Head of caudate nucleus (tissue), 42 donors: Measurements from ENCODE around the gene METTL18.

Source experiments
- DNase-seq, 42 donors: peaks; one replicate each; pipeline versions ENCODE4 v3.0.0 to v3.0.0-alpha.2; 2020 to 2021; ENCODE audit warnings: mixed read lengths in 7 of 42
- intact Hi-C: fragments of 100-400 bp; cut with DNase I; formaldehyde crosslinking; loops from one replicate; pipeline ENCODE4 v1.15.0; 2022

The METTL18 gene

GRCh38 chr1:169793730-169794129 lies 977 bp downstream of the METTL18 start:
- no peak for DNase-seq
- intact Hi-C loops: no loop called here

DNA sequence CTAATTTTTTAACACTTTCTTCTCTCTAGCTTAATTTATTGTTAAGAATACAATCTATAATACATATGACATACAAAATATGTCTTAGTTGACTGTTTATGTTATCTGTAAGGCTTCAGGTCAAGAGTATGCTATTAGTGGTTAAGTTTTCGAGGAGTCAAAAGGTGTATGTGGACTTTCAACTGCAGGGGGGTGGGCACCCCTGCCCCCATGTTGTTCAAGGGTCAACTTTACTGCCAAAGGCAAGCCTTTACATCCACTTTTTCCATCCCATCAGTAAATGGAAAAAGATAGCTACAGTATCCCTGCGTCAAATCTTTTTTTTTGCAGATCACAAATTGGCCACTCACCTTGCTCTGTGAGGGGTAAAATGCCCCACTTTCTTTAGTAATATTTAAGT lies 6.3 kb downstream of the METTL18 start:
- no peak for DNase-seq
- intact Hi-C loops: no loop called here

GRCh38 chr1:169786974-169787373 lies 7.7 kb downstream of the METTL18 start:
- intact Hi-C loops: no loop called here
- DNase-seq: no peak

- intact Hi-C loops: no loop called here
- no peak for DNase-seq
Observed at GRCh38 chr1:169785267-169785666, 9.4 kb downstream of the METTL18 start.

DNA sequence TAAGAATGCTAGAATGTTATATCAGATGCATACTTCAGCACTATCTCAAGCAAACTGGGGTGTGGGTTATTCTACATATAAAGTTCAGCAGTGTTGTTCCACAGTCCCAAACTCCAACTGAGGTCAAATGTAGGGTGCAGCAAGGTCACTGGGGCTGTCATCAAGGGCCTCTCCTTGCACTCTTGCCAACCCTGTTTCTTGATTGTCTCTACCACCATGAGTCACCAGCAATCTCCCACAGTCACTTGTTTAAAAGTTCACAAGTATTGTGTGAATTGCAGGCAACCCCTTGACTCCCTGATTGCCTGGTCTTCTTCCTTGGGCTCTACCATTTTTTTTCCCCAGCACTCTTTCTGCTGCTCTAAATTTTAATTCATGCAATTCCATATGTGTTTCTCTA lies 10.6 kb downstream of the METTL18 start:
- intact Hi-C loops: no loop called here
- DNase-seq: no peak

DNA sequence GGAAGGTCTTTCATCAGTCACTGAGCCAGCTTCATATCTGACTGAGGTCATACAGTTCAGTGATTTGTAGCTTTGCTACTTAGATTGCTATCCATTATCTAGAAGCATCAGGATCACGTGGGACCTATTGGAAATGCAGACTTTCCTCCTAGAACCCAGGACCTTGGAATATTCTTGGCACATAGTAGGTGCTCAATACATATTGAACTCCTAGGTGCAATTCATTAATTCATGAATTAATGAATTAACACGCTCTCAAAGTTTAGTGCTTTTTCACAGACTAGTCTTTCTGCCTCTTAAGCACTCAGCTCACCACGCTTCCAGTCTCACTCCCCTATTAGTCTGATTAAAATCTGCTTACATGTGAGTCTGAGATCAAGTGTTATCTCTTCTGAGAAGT lies 12.1 kb downstream of the METTL18 start:
- DNase-seq: no peak
- intact Hi-C loops: no loop called here

DNA sequence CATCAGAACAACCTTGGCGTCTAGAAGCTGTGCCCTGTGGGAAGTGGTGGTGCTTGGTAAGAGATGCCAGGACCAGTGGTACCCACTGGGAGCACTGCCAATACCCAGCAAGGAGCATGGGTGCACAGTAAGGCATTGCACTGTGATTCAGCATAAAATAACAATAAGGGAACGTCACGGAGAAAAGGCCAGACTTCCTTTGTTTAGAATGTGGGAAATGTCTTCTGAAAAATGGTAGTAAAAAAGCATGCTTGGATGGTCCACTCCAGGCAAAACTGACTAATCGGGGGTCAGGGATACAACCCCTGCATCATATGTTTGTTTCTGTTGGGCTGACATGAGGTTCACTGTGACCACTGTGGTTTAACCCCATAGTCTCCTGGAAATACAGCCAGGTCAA lies 14.7 kb downstream of the METTL18 start:
- intact Hi-C loops: no loop called here
- no peak for DNase-seq

DNA sequence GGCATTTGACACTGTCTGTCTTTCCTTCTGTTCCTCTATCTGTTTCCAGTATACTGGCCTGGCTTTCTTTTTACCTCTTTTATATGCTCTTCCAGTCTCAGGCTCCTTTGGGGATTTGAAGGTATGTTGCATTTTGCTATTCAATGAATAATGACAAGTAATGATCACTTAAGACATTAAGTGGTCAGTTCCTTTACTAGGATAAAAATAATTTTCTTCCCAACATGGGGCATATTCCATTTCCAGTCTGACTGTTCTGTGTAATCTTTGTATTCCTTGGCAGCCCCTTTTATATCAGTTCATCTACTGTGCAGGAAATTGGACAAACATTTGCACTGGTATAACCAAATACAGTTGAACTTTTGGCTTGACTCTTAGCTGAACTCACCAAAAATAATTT lies 15.6 kb downstream of the METTL18 start:
- intact Hi-C loops: no loop called here
- no peak for DNase-seq

GRCh38 chr1:169776440-169776839 lies 18.3 kb downstream of the METTL18 start:
- intact Hi-C loops: no loop called here
- no peak for DNase-seq

- no peak for DNase-seq
- intact Hi-C loops: no loop called here
Observed at GRCh38 chr1:169768161-169768560, 26.5 kb downstream of the METTL18 start.

DNA sequence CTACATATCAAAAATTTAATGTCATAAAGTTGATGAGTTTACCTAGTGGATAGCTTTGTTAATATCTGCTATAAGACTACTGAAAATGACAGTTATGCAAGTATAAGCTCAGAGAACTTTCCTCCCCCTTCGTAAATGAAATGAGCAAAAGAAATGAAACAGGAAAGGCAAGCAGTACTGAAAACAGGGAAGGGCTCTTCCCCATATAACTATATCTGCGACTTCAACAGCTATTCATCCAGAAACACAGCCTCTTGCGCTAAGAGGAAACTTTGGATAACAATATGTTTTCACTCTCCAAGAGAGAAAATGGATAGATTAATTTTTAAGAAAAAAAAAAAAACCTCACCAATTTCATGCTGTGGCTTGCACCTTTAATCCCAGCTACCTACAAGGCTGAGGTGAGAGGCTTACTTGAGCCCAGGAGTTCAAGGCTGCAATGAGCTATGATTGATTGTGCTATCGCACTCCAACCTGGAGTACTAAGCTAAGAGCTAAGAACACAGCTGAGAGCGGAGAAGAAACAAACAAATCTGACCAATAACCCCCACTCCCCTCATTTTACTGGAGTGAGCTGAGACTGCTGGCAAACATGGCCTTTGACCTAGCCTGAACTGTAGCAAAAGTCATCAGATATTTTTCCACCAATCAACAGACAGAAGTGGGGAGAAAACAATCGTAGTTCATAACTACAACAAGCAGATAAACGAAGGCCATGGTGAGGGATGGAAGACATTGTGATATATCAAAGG lies 29.0 kb downstream of the METTL18 start:
- intact Hi-C loops: no loop called here
- no peak for DNase-seq

- intact Hi-C loops: no loop called here
- no peak for DNase-seq
Observed at GRCh38 chr1:169764919-169765318, 29.8 kb downstream of the METTL18 start.

DNA sequence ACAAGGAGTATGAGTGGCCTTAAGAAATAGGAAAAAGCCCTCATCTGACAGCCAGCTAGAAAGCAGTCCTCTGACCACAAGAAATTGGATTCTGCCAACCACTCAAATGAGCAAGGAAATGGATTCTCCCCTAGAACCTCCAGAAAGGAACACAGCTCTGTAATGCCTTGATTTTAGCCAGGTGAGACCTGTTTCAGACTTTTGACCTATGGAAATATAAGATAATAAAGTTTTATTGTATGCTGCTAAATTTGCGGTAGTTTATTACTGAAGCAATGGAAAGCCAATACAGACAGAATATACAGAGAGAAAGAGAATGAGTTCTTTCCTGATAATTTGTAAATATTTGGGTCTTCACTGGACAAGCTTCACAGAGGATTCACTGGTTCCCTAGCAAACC lies 32.0 kb downstream of the METTL18 start:
- DNase-seq: no peak
- intact Hi-C loops: no loop called here

DNA sequence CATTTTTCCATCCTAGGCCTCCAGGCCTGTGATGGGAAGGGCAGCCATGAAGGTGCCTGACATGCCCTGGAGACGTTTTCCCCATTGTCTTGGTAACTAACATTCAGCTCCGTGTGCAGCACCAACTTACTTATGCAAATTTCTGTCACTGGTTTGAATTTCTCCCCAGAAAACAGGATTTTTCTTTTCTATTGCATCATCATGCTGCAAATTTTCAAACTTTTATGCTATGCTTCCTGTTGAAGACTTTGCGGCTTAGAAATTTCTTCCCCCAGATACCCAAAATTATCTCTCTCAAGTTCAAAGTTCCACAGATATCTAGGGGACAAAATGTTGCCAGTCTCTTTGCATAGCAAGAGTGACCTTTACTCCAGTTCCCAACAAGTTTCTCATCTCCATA lies 35.7 kb downstream of the METTL18 start:
- no peak for DNase-seq
- intact Hi-C loops: no loop called here

DNA sequence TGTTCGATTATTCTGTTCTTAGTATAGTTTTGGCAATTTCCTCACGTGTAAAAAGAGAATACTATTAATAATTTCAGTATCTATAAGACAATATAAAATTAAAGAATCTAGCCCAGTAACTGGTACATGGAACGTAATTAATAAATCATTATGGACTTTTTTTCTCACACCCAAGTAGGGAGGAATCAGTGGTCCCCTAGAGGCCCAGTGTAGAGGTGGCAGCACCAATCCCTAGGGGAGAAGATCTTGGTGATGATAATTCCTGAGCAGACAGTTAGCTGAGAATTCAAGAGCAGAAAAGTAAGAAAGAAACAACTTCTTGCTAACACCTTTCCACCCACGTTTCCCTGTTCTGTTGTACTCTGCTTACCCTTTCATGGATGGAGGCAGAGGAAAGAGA lies 41.2 kb downstream of the METTL18 start:
- DNase-seq: no peak
- intact Hi-C loops: no loop called here

GRCh38 chr1:169750041-169750440 lies 44.7 kb downstream of the METTL18 start:
- DNase-seq: no peak
- intact Hi-C loops: no loop called here

- no peak for DNase-seq
- intact Hi-C loops: no loop called here
Observed at GRCh38 chr1:169746550-169746949, 48.2 kb downstream of the METTL18 start.

DNA sequence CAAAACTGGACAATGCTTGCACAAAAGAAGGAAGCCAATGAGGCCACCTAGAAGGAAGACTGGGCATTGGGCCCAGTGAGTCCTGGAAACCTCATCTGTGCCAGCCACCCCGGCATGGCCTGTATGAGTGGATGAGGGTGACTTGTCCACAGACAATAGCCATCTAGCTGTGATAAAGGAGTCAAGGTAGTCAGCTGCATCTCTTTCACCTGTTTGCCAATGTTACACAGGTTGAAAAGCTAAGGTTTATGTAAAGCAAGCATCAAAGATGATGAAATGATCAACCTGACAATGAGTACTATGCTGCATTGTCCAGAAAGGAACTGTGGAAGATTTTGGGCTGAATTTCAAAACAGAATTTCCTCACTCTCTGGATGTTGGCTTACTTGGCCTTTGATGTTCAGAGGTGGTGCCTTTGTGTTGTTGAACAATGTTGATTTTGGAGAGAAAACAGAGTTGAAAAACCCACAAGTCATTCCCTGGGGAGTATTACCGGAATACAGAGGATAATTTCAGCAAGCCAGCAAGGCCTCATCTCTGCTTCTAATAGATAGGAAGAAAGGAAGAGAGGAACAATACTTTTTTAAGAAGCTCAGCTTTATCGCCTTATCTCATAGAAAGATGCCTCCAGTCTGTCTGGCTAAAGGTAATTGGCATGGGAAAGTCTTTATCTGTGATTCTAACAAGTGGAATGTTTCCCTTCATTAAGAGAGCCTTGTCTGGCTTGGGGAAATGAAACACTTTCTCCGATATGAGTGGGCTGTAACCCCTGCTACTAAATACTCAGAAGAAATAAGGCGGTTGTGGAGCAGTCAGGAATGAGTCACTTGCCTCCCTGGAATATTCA lies 49.5 kb downstream of the METTL18 start:
- intact Hi-C loops: no loop called here
- no peak for DNase-seq
